GM12892 (cell line): ENCODE measurements around the gene ST3GAL5.

ENCODE experiments used
- DNase-seq: peaks from one replicate; pipeline ENCODE4 v3.0.0; 2011; ENCODE audit not compliant: insufficient read length
- FAIRE-seq: peaks from 2 replicates; lab custom pipeline; 2011; peaks lifted over from hg19 to GRCh38; lab: Jason Lieb, UNC
- POLR2A ChIP-seq: IDR thresholded peaks from 2 replicates; pipeline ENCODE4 v1.6.1; 2011; ENCODE audit warnings: low read depth, low read length, control low read depth
- POLR2AphosphoS5 ChIP-seq: IDR thresholded peaks from 2 replicates; pipeline ENCODE4 v1.6.1; 2011; ENCODE audit warnings: low read depth, low read length, control low read depth
- TAF1 ChIP-seq: IDR thresholded peaks from 2 replicates; pipeline ENCODE4 v1.6.1; 2011; ENCODE audit warnings: low read depth, mild to moderate bottlenecking, control low read depth, low read length, borderline replicate concordance

ST3GAL5 gene

DNA sequence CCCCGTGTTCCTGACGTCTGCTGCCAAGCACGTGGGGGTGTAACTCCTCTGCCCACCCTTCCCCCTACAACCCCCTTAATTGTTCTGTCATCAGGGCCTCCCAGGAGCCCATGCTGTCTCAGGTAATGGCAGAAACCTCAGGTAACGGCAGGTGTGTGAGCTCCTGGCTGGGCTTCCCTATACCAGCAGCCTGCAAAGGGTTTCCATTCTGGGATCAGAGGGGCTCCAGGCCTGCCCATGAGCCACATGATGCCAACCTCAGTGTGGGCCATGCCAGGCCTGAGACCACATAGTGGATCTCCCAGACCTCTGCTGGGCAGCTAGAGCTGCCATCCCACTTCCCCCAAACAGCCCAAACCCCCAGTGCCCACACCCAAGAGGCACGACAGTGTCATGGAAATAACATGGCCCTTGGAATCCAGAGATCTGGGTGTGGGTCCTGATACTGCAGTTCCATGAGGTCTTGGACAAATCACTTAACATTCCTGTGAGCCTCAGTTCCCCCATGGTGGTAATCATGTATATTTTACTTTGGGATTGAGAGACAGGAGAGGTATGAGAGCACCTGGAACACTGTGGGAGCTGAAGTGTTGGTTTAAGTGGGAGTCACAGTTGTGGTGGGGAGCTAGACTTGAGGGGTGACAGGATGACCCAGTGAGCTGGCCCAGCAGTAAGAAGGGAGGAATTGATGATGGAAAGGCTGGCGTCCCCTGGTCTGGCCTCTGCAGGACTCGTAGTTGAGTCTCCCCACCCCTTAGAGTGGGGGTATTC, 75.4 kb downstream of the ST3GAL5 start:
- no peak for FAIRE-seq
- TF ChIP-seq TAF1 (no peak), POLR2AphosphoS5 (no peak), POLR2A (no peak)
- no peak for DNase-seq

DNA sequence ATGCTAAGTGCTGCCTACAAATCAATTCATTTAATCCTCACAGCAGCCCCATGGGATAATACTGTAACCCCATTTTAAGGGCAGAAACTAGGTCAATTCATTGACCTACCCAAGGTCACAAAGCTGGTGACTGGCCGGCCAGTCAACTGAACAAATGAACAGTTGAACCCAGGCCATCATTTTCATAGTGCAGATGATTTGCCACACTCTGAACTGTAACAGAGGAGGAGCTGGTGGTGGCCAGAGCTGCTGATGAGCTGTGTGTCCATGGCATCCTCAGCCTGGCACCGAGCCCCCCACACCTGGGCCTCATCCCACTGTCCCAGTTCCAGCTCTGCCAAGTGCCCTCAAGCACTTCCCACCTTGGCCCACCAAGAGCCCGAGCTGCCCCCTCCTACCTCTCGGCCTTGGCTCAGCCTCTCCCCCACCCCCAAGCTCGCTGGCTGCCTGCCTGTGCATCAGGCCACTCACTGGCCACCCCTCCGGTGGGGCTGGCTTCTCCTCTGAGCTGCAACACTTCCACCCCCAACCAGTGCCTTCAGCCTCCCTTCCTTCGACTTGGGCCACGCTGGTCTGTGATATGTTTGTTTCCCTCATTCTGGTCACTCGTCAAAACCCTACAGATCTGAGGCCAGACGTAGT, 76.6 kb downstream of the ST3GAL5 start:
- FAIRE-seq (no peak), DNase-seq (no peak)
- TF ChIP-seq TAF1 (no peak), POLR2A (no peak), POLR2AphosphoS5 (no peak)

DNA sequence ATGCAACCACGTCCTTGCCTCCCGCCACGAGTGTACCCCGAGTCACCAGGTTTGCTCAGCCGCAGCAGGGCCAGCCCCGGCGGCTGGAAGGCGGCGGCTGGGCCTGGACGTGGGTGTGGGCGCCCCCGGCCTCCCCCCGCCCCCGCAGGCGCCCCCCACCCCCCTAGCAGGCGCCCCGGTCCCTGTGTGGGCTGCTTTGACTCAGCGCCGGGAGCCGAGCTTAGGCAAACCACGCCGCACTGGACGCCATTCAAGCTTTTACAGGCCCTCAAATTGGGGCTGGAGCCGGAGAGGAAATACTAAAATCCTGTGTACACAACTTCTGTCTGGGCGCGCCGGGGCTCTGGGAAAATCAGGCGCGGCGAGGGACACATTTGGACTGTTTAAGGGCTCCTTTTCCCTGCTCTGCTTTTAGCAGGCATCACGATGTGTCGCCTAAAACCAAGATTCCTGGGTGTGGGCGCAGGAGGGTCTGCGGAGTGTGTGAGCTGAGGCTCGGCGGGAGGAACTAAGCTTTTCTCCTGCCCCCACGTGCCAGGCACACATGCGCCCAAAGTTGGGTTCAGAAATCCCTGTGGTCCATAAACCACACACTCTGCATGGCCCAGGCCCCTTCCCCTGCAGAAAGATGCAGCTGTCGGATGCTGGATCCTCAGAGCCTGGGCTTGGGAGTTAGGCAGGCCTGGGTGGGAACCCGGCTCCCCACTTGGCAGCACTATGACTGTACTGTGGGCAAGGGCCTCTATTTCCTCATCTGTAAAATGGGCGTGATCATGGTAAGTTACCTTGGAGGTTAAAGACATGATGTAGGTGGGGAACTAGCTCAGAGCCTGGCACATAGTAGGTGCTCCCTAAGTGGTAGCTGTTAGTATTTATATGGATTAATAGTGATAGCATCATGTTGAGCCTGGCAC, 77.4 kb downstream of the ST3GAL5 start:
- no peak for TF ChIP-seq POLR2AphosphoS5
- no peak for TF ChIP-seq TAF1
- no peak for TF ChIP-seq POLR2A
- FAIRE-seq (no peak), DNase-seq (no peak)

DNA sequence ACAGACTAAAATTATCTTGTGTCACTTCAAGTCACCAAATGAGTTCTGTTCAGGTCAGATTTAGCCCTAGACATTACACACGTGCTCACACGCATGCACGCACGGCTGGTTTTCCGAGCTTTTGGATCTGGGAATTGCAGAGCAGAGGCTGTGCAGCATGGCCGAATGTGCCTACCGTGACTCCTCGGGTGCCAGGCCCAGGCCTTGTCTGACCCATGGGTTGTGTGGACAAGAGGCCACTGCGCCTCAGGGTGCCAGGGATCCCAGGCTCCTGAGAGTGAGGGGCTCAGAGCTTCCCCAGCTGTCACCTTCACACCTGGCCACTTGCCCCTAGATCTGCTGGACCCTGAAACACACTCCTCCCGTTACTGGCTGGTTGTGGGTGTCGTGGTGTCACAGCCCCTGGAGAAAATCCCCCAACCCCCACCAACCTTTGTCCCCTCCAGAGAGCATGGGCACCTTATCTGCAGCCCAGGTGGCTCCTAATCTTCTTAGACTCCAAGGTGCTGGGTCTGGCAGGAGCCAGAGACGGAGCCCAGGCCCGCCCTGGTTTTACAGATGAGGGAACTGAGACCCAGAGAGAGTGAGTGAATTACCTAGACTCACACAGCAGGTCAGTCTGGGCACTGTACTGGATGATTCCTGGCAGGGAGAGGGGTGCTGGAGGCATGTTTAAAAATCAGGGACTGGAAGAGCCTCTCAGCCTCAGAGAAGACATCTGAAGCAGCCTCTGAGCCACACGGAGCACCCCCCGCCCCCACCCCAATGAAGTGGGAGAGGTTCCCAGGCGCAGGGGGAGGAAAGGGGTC, 78.2 kb downstream of the ST3GAL5 start:
- TF ChIP-seq POLR2AphosphoS5 (no peak), POLR2A (no peak), TAF1 (no peak)
- DNase-seq (no peak), FAIRE-seq (no peak)

GRCh38 chr2:85807756-85808155, 81.0 kb downstream of the ST3GAL5 start:
- no peak for TF ChIP-seq POLR2AphosphoS5
- TF ChIP-seq TAF1 = no peak
- TF ChIP-seq POLR2A = no peak
- DNase-seq = no peak
- no peak for FAIRE-seq

- TF ChIP-seq TAF1 = no peak
- no peak for TF ChIP-seq POLR2AphosphoS5
- no peak for TF ChIP-seq POLR2A
- DNase-seq = no peak
- no peak for FAIRE-seq
These were observed 82.3 kb downstream of the ST3GAL5 start for GRCh38 chr2:85806358-85807118.

DNA sequence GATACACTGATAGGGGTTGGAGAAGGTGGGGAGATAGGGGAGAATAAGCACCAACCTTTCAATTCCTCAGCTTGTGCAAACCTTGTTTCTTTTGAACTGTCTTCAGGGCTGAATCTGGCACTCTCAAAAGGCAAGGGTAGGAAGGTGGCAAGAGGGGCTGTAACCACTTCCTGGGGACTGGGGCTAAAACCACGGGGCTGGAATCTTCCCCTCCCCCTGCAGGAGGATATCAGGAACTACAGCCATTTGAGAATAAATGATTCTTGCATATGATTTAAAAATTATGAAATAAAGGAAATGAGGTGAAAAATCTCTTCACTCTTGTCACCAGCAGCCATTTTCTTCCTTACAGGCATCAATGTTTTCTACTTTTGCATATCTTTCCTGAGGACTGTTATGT, 84.2 kb downstream of the ST3GAL5 start:
- FAIRE-seq = no peak
- no peak for TF ChIP-seq POLR2AphosphoS5
- no peak for TF ChIP-seq TAF1
- TF ChIP-seq POLR2A = no peak
- no peak for DNase-seq

GRCh38 chr2:85803704-85804425, 84.9 kb downstream of the ST3GAL5 start:
- DNase-seq = no peak

DNA sequence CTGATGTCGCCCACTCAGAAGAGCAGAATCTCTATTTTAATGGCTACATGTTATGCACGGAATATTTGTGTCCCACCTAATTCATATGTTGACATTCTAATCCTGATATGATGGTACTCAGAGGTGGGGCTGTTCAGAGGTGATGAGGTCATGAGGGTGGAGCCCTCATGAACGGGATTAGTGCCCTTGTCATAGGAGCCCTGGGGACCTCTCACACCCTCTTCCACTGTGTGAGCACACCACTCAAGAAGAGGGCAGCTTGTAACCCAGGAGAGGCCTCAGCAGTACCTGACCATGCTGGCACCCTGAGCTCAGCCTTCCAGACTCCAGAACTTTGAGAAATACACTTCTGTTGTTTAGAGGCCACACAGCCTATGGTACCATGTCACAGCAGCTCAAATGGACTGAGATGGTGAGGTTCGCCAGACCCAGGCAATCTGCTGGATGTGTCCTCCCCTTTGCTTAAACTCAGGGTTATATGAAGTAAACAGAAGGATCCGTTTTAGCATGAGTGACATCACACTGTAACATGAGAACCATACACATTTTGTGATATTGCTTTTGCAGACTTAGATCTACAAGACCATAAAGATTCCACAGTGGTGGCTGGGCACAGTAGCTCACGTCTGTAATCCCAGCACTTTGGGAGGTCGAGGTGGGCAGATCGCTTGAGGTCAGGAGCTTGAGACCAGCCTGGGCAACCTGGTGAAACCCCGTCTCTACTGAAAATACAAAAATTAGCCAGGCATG, 86.3 kb downstream of the ST3GAL5 start:
- FAIRE-seq (no peak), DNase-seq (no peak)
- no peak for TF ChIP-seq TAF1

More at GRCh38 chr2:85803704-85804425, 84.9 kb downstream of the ST3GAL5 start:
- no peak for TF ChIP-seq POLR2AphosphoS5
- TF ChIP-seq POLR2A = no peak
- no peak for TF ChIP-seq TAF1
- FAIRE-seq = no peak
